ENCODE data around the gene TRIM44. TPM values are rescaled to one million over a fixed set of nuclear protein-coding genes. Genes with fewer than 3 reads are reported as not detected.
A peak's percentile ranks its signal among the peaks of the same experiment; 100 is the strongest.

TRIM44 gene, protein sequence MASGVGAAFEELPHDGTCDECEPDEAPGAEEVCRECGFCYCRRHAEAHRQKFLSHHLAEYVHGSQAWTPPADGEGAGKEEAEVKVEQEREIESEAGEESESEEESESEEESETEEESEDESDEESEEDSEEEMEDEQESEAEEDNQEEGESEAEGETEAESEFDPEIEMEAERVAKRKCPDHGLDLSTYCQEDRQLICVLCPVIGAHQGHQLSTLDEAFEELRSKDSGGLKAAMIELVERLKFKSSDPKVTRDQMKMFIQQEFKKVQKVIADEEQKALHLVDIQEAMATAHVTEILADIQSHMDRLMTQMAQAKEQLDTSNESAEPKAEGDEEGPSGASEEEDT
- total RNA-seq (10 to 100 TPM; 49.8 to 53.1 TPM), polyA plus RNA-seq (10 to 100 TPM; 34.7 to 47.6 TPM)

DNA sequence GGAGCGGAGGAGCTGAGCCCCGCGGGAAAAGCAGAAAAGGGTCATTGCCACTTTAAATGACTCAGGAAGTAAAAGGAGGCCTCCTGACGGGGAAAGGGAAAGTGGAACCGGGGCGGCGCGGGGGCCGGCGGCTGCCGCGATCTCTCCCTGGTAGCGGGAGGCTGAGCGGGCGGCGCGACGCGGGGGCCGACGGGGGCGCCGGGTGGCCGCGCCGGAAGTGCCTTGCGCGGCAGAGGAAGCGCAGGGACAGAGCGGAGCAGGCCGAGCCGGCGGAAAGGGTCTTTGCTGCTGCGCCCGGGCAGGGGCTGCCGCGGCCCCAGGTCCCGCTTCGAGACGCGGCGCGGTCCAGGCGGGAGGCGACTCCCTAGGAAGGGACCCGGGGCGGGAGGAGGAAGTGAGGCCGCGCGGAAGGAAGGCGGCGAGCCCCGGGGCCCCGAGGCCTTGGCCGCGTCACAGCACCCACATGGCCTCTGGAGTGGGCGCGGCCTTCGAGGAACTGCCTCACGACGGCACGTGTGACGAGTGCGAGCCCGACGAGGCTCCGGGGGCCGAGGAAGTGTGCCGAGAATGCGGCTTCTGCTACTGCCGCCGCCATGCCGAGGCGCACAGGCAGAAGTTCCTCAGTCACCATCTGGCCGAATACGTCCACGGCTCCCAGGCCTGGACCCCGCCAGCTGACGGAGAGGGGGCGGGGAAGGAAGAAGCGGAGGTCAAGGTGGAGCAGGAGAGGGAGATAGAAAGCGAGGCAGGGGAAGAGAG lies at the start of gene TRIM44:
TRIM44 (plus strand) TSS at position 127 of the 759 bp plus-strand sequence; CDS start at position 464, 337 bp downstream.
- no peaks in the 10 kb centered on the region for H3K27me3 ChIP-seq (ENCODE audit: insufficient read depth, low read length)
- peak within 1 kb of the TSS; percentile 74 for H3K27ac ChIP-seq (ENCODE audit: low read depth, low read length)
- ChIA-PET CTCF (ENCODE audit: partially characterized antibody) (no interaction called here), POLR2A (ENCODE audit: partially characterized antibody) (interaction anchor here (0.6 to 1.0 kb wide), 2 partner anchors 16 to 627 kb away, joined by 3 to 4 read pairs; partner anchors contain the start of gene COMMD9)
- peaks cover 0 to 13% of the 10 kb centered on the region in 2 donors for H3K9me3 ChIP-seq (ENCODE audit: control insufficient read depth in 1 of 2, low read length in 2 of 2)
- Mint-ChIP-seq H3K4me3 (peak within 1 kb of the TSS; percentile 93 to 99 (median 96)), H3K9me3 (peaks cover 15 to 38% (median 25%) of the 10 kb centered on the region in 8 donors), H3K36me3 (peaks cover 23 to 40% of the 10 kb centered on the region in 2 donors), H3K4me1 (peaks cover 34 to 50% (median 43%) of the 10 kb centered on the region in 4 donors), H3K27ac (peak within 1 kb of the TSS; percentile 95 to 99 (median 96)), H3K27me3 (peaks cover 3 to 5% of the 10 kb centered on the region in 2 donors)
- no peaks in the 10 kb centered on the region for H3K36me3 ChIP-seq (ENCODE audit: insufficient read depth, low read length)
- peaks cover 34% of the 10 kb centered on the region for H3K4me1 ChIP-seq (ENCODE audit: insufficient read depth, low read length)
- DNase-seq = peak; percentile 81 to 86 (median 84)
- intact Hi-C loops (cut with micrococcal nuclease) = loop anchor here (1.0 to 10.0 kb wide), 4 partner anchors 46 to 1228 kb away; partner anchors contain the start of genes CAT, COMMD9 and TRAF6
- peak within 1 kb of the TSS; percentile 55 to 81 for H3K4me3 ChIP-seq (ENCODE audit: low read length in 2 of 2)

DNA sequence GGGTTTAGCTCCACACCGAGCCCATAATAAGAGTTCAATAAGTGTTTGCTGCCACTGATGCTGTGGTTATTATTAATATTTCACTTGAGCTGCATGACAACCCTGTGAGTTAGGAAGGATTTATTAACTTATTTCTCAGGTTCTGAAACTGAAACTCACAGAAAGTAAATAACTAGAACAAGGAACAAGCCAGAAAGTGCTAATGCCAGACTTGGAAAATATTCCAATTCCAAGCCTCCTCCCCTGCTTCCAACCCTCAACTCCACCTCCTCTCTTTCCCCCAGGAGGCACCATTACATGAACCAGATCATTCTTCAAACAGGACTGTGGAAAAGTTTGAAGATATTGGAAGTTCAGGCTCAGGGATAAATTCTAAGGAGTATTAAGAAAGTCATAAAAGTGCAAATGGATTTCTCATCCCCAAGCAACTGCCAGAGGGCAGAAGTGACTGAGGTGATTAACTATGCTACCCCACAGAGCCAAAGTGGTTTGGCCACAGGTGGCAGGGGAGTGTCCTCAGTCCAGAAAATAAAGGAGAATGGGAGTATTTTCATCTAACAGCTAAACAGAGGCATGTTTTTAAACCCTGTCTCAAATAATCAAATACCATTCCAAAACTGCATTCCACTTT lies 47.5 kb upstream of the TRIM44 start:
- peak overlapping the region in 1 of 8 donors; percentile 9 for H3K4me3 Mint-ChIP-seq
- peaks cover 0 to 1% (median 0%) of the 10 kb centered on the region in 8 donors for H3K9me3 Mint-ChIP-seq
- CTCF ChIA-PET (ENCODE audit: partially characterized antibody) = interaction anchor here (0.9 to 3.1 kb wide), 10 partner anchors 9 to 864 kb away, joined by 3 to 61 read pairs (median 4); no protein-coding TSS in a partner anchor
- H3K4me1 Mint-ChIP-seq = peaks cover 6 to 16% (median 9%) of the 10 kb centered on the region in 4 donors
- Histone ChIP-seq H3K4me3 (ENCODE audit: low read length in 2 of 2) (no peak overlapping the region), H3K4me1 (ENCODE audit: insufficient read depth, low read length) (peaks cover 15% of the 10 kb centered on the region), H3K27me3 (ENCODE audit: insufficient read depth, low read length) (peaks cover 16% of the 10 kb centered on the region), H3K36me3 (ENCODE audit: insufficient read depth, low read length) (no peaks in the 10 kb centered on the region), H3K27ac (ENCODE audit: low read depth, low read length) (no peak overlapping the region), H3K9me3 (ENCODE audit: control insufficient read depth in 1 of 2, low read length in 2 of 2) (no peaks in the 10 kb centered on the region)
- POLR2A ChIA-PET (ENCODE audit: partially characterized antibody) = no interaction called here
- peaks cover 31 to 40% of the 10 kb centered on the region in 2 donors for H3K27me3 Mint-ChIP-seq
- intact Hi-C loops (cut with micrococcal nuclease) = loop anchor here (5.0 kb wide), 1 partner anchor 1132 kb away; no protein-coding TSS in a partner anchor
- no peak for DNase-seq
- H3K36me3 Mint-ChIP-seq = peaks cover 0 to 2% of the 10 kb centered on the region in 2 donors
- no peak overlapping the region for H3K27ac Mint-ChIP-seq

DNA sequence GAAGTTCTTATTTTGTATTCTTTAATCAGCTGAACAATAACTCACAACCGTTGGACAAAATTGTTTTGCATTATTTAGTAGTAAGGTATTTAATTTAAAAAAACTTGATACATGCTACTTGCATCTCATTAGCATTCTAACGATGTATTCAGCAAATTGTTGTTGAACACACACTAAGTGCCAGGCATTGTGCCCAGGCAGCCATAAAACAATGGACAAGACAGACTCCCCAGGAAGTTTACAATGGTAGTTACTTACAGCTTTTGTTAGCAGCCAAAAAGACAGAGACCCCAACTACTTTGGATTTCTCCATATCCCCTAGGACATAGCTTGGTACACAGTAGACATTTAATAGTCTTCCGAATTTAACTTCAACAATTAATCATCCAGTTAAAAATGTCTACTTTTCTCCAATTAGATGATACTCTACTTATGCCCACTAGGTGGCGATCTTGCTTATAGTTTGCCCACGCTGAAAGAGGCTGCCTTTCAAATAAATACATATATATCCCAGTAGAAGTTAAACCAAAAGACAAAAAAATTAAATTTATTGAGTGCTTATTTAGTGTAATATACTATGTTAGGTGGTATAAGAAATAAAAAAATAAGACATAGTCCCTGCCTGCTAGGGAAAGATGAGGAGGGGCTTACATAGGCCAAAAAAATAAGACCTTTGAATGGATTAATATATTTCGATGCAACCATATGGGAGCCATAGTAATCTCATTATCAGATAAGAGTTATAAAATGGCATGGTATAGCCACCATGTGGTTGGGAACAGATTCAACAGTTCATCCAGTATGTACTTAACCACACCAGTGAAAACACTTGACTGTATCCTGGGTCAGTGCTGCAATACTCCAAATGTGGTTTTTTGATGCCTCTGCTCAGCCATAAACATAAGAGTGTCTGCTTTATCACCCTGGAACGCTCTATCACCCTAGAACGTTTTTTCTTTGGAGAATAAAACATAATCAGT lies 46.4 kb upstream of the TRIM44 start:
- H3K27me3 Mint-ChIP-seq = peaks cover 37 to 39% of the 10 kb centered on the region in 2 donors
- peaks cover 6 to 26% (median 11%) of the 10 kb centered on the region in 4 donors for H3K4me1 Mint-ChIP-seq
- intact Hi-C loops (cut with micrococcal nuclease) = loop anchor here (1.0 to 5.0 kb wide), 5 partner anchors 47 to 1131 kb away; partner anchors contain the start of gene TRIM44

DNA sequence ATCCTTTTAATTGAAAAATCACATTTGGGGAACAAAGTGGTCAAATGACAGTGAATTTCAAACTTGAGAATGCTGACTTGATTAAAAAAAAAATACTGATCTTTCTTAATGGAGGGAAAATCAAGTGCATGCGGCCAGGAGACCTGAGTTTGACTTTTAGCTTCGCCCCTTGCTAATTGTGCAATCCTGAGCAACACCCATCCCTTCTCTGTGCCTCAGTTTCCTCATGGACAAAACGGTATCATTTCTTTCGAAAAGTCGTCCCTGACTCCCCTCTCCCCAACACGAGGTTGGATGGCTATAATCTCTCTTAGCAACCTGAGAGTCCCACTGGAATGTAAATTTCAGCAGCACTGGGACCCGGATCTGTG lies 45.3 kb upstream of the TRIM44 start:
- peak overlapping the region in 6 of 8 donors; percentile 61 to 86 (median 80) for H3K4me3 Mint-ChIP-seq
- no peak overlapping the region for H3K4me3 ChIP-seq (ENCODE audit: low read length in 2 of 2)
- peaks cover 40 to 44% of the 10 kb centered on the region in 2 donors for H3K27me3 Mint-ChIP-seq
- peaks cover 0 to 2% of the 10 kb centered on the region in 2 donors for H3K36me3 Mint-ChIP-seq
- H3K36me3 ChIP-seq (ENCODE audit: insufficient read depth, low read length) = no peaks in the 10 kb centered on the region
- POLR2A ChIA-PET (ENCODE audit: partially characterized antibody) = no interaction called here
- peaks cover 0 to 1% (median 0%) of the 10 kb centered on the region in 8 donors for H3K9me3 Mint-ChIP-seq
- no peak overlapping the region for H3K27ac Mint-ChIP-seq
- peaks cover 15% of the 10 kb centered on the region for H3K4me1 ChIP-seq (ENCODE audit: insufficient read depth, low read length)
- DNase-seq = no peak
- intact Hi-C loops (cut with micrococcal nuclease) = loop anchor here (2.0 to 5.0 kb wide), 2 partner anchors 46 to 1130 kb away; partner anchors contain the start of gene TRIM44
- H3K27ac ChIP-seq (ENCODE audit: low read depth, low read length) = no peak overlapping the region
- CTCF ChIA-PET (ENCODE audit: partially characterized antibody) = interaction anchor here (1.0 to 1.8 kb wide), 3 partner anchors 10 to 649 kb away, joined by 4 to 8 read pairs (median 4); no protein-coding TSS in a partner anchor
- no peaks in the 10 kb centered on the region for H3K9me3 ChIP-seq (ENCODE audit: control insufficient read depth in 1 of 2, low read length in 2 of 2)
- H3K27me3 ChIP-seq (ENCODE audit: insufficient read depth, low read length) = peaks cover 25% of the 10 kb centered on the region
- H3K4me1 Mint-ChIP-seq = peaks cover 6 to 29% (median 11%) of the 10 kb centered on the region in 4 donors

More for the DNA sequence above, 46.4 kb upstream of the TRIM44 start:
- ChIA-PET POLR2A (ENCODE audit: partially characterized antibody) (no interaction called here), CTCF (ENCODE audit: partially characterized antibody) (interaction anchor here (0.8 to 3.1 kb wide), 12 partner anchors 10 to 863 kb away, joined by 3 to 61 read pairs (median 3); partner anchors contain the start of gene PRR5L)
- Histone ChIP-seq H3K9me3 (ENCODE audit: control insufficient read depth in 1 of 2, low read length in 2 of 2) (no peaks in the 10 kb centered on the region), H3K36me3 (ENCODE audit: insufficient read depth, low read length) (no peaks in the 10 kb centered on the region), H3K4me3 (ENCODE audit: low read length in 2 of 2) (no peak overlapping the region), H3K27me3 (ENCODE audit: insufficient read depth, low read length) (peaks cover 22% of the 10 kb centered on the region), H3K4me1 (ENCODE audit: insufficient read depth, low read length) (peaks cover 15% of the 10 kb centered on the region), H3K27ac (ENCODE audit: low read depth, low read length) (no peak overlapping the region)
- DNase-seq = peak in 4 of 5 donors; percentile 35 to 39 (median 36)
- Mint-ChIP-seq H3K27ac (no peak overlapping the region), H3K4me3 (peak overlapping the region in 5 of 8 donors; percentile 6 to 68 (median 46)), H3K36me3 (peaks cover 0 to 2% of the 10 kb centered on the region in 2 donors), H3K9me3 (peaks cover 0 to 1% (median 0%) of the 10 kb centered on the region in 8 donors)

DNA sequence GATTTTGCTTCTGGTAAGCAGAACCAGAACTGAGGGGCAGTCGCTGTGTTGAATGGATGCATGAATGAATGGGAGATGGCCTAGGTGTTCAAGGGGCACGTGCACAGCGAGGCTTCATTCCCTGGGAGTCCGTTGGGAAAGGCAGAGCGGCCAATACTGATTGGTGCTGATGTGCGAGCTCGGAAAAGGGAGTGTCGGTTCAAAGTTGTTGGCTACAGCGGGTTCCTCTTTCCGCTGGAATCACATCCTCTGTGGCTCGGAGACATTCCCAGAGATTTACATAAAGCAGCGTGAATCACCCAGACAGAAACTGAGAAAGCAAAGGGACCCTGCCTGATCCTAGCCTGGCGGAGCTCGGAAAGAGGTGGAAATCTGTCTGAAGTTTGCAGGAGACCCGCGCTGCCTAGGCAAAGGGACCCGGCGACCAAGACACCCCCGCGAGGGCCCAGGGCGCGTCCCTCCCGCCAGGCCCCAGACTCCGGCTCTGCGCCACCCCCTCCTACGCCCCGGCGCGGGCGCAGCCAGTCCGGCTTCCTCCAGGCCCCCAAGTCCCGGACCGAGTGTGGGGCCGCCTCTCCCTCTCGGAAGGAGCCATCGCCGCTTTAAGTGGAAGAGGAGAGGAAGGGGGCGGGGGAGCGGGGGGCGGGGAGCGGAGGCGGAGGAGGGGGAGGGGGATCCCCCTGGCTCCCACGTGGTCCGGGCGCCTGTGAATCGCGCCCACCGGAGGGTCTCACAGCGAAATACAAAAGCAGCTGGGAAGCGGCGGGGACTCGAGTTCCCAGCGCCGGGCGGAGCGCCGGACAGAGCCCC lies 44.7 kb upstream of the TRIM44 start, which contains the start of gene FJX1:
FJX1 (plus strand) TSS at position 774 of the 810 bp plus-strand sequence. CDS start 177 bp downstream, outside the sequence.
- H3K27me3 Mint-ChIP-seq = peaks cover 43 to 49% of the 10 kb centered on the region in 2 donors
- peak within 1 kb of the TSS; percentile 61 to 86 (median 79) for H3K4me3 Mint-ChIP-seq
- H3K36me3 ChIP-seq (ENCODE audit: insufficient read depth, low read length) = no peaks in the 10 kb centered on the region
- no peak within 1 kb of the TSS for H3K27ac ChIP-seq (ENCODE audit: low read depth, low read length)
- H3K4me1 Mint-ChIP-seq = peaks cover 6 to 29% (median 11%) of the 10 kb centered on the region in 4 donors
- intact Hi-C loops (cut with micrococcal nuclease) = loop anchor here (2.0 to 5.0 kb wide), 2 partner anchors 45 to 1129 kb away; partner anchors contain the start of gene TRIM44
- peaks cover 0 to 1% (median 0%) of the 10 kb centered on the region in 8 donors for H3K9me3 Mint-ChIP-seq
- H3K9me3 ChIP-seq (ENCODE audit: control insufficient read depth in 1 of 2, low read length in 2 of 2) = no peaks in the 10 kb centered on the region
- H3K36me3 Mint-ChIP-seq = peaks cover 0 to 2% of the 10 kb centered on the region in 2 donors
- DNase-seq = peak in 2 of 5 donors; percentile 5 to 12
- CTCF ChIA-PET (ENCODE audit: partially characterized antibody) = interaction anchor here (1.0 to 1.8 kb wide), 3 partner anchors 11 to 649 kb away, joined by 4 to 8 read pairs (median 4); no protein-coding TSS in a partner anchor
- peaks cover 27% of the 10 kb centered on the region for H3K27me3 ChIP-seq (ENCODE audit: insufficient read depth, low read length)
- H3K27ac Mint-ChIP-seq = no peak within 1 kb of the TSS
- POLR2A ChIA-PET (ENCODE audit: partially characterized antibody) = no interaction called here
- peaks cover 15% of the 10 kb centered on the region for H3K4me1 ChIP-seq (ENCODE audit: insufficient read depth, low read length)
- no peak within 1 kb of the TSS for H3K4me3 ChIP-seq (ENCODE audit: low read length in 2 of 2)
